Measurements from ENCODE around the gene PRDM16.

PRDM16 gene

DNA sequence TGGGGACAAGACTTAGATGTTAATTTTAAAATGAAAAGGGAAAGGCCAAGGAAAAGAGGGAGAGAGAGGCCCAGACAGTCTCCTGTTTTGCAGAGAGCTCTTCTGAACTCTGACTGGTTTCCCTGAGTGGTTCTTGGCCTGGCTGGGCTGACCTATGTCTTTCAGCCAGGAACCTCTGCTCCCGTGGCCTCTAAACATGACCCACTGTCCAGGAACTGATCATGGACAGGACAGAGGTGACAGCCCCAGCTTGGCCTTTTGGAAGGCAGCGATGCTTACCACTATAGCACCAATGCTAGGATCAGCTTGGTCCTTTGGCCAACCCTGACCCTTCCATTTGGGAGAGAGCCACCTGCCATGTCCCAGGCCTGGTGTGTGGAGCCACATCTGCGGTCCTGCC is 55.2 kb downstream of the PRDM16 start:
- no peak for DNase-seq (ENCODE audit: low spot score)

GRCh38 chr1:3125078-3125477 is 56.1 kb downstream of the PRDM16 start:
- DNase-seq (ENCODE audit: low spot score) = no peak

DNA sequence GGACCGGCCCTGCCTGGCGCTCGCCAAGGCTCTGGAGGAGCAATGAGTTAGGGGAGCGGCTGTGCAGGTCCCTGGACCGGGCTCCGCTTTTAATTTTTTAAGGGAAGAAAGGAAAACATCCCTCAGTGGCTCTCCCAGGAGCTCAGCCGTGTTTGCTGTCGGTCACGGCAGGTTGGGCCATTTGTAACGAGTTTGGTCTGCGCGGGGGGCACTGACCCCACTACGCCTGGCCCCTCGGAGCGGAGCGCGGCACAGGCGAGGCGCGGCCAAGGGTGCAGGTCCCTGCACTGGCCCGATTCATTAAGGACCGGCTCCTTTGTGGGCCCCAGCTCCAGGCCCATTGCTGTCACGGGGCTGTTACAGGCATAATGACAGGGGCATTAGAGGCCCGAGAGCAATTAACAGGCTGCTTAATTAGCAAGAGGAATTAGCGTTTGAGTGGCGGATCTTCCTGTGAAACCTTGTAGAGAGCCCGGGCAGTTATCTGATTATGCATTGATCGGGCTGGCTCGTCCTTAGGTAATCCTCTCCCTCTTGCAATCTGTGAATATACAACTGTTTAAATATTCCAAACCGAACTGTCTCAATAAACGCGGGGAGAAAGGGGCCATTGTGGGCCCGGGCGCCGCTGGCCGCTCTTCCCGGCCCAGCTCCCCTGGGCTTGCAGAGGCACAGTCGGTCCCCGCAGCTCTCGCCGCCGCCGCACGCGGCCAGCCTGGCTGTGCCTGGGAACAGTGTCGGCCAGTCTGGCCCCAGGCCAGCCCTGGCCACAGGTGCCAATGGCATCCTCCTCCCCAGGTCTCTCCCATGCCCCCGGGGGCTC is 56.8 kb downstream of the PRDM16 start:
- DNase-seq (ENCODE audit: low spot score) = no peak

DNA sequence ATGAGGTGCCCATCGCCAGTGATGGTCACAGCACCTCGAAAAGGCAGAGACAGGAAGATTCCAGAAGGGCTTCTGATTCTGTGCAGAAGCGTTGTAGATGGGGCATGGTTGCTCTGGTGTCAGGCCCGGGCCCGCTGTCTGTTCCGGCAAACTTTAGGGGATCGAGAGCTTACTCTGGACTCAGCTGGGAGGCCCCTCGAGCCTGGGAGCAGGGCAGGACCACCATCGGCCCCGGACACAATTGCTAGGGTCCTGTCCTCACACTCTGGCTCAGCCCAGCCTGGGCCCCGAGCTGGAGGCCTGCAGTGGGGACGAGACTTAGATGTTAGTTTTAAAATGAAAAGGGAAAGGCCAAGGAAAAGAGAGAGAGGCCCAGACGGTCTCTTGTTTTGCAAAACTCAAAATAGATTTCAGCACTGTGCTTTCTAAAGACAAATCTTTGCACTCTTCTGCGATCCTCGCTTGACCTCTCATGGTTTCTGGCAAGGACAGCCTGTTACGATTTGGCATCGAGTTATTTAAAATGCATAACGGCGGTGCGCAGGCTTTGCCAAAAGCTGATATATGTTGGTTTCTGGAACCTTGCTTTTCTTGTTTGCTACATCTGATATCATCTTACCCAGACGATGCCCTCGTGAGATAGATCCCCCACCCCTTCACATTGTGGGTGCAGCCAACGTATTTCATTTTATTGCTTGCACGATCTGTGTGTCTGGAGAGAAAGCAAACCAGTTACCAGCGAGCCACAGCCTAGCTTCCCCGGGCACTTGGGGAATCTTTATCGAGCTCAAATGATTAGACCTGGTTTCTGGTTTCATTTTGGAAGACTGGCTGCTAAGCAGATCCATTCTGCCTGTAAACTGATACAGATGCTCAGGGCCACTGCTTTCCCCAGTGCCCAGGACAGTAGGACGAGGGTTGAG is 58.0 kb downstream of the PRDM16 start:
- DNase-seq (ENCODE audit: low spot score) = no peak

DNA sequence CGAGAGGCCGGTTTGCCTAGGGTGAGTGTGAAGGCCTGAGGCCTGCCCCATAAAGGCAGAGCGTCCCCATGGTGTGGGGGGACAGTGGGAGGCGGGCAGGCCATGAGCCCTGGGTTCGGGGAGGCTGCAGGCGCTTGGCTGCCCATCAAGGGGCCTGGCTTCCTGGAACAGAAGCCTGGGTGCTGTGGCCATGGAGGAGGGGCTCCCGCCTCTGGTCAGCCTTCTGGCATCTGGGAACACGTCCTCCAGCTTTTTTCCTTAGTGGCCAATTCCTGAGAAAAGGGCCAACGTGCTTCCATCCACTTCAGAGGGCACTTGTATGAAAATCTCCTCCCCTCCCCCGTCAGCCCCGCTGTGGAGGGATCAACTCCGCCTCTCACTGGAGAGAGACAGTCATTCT is 58.7 kb downstream of the PRDM16 start:
- DNase-seq (ENCODE audit: low spot score) = no peak

- DNase-seq (ENCODE audit: low spot score) = no peak
Observed at GRCh38 chr1:3128431-3129132, 59.6 kb downstream of the PRDM16 start.

GRCh38 chr1:3129133-3129490 is 60.1 kb downstream of the PRDM16 start:
- no peak for DNase-seq (ENCODE audit: low spot score)

DNA sequence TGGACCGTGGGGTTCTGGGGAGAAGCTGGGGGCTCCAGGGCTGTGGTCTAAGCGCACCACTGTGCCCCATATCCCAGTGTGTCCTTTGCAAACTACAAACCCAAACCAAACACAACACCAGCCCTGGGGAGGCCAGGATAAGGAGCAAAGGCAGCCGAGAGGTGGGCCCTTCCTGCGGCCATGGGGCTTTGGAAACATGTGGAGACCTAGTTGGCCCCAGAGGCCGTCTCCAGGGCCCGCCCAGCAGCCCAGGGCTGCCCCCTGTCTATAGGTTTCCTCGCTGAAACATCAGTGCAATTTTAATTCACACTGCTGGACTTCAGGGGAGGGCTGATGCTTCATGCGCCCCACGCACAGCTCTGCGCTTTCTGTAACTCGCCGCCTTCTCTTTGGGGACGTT is 61.3 kb downstream of the PRDM16 start:
- DNase-seq (ENCODE audit: low spot score) = no peak

DNA sequence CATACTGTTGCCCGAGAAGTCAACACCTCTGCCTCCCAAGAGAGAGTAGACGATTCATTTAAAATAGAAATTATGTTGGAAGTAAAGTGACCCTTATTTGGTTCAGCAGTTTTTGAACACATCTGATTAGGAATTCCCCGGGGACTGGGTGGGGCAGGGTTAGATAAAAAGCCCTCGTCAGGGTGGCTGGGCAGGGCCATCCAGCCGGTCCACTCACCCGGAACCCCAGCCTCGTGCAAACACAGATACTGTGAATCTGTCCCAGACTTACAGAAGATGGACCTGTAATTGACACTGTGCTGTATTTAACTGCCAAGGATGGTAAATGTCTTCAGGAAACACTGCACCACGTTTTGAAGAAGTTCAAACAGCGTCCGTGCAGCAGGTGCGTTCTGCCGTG is 63.7 kb downstream of the PRDM16 start:
- DNase-seq (ENCODE audit: low spot score) = no peak

GRCh38 chr1:3133686-3134085 is 64.7 kb downstream of the PRDM16 start:
- no peak for DNase-seq (ENCODE audit: low spot score)

DNA sequence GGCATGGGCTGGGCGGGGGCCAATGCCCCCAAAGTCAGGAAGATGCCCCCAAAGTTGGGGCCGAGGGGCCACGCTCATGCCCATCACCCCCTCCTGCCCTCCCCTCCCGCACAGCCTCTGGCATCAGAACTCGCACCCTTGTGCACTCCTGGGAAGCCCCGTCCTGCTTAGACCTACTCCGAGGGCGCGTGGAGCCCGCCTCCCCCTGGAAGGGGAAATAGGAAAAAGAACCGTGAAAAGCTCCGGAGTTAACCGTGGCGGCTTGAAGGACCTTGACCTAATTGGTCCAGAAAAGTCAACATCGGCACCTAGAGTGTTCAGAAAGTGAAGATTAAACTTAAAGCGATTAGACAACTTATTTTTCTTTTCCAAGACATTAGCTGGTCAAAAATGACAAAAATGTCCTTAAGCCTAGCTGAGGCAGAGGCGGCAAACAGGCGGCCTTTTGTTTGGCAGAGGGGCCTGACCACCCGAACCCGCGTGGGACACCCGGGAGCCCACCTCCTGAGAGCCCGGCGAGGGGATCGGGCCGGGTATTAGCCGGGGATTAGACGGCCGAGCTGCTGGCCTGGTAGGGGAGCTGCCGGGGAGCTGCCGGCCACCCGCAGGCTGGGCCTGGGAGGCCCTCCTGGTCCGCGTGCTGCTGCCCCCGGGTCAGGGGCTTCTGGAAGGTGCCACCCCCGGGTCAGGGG is 65.5 kb downstream of the PRDM16 start:
- DNase-seq (ENCODE audit: low spot score) = no peak

DNA sequence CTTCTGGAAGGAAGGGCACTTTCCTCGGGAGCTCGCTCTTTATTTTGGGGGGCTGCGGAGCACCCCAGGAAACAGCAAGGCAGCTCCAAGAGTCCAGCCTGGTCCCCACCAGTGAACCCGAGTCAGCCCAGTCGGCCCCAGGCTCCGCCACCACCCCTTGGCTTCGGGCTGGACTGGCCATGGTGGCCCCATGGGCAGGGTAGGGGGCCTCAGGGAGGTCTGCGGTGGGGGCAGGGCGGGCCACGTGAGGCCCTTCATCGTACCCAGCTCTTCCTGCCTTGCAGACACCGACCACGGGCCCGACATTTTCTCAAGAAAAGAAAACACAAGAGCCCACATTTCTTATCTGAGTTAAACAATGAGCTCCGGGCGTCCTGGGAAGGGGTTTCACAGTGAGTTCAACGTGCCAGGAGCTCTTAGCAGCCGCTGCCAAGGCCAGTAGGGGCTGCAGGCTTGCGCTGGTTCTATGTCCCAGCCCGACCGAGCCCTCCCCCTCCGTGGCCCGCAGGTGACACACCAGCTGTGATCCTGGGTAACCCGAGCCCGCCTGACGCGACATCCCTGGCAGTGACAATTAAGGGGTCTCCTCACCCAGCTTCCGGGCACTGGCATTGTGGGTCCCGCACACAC is 66.2 kb downstream of the PRDM16 start:
- DNase-seq (ENCODE audit: low spot score) = no peak

DNA sequence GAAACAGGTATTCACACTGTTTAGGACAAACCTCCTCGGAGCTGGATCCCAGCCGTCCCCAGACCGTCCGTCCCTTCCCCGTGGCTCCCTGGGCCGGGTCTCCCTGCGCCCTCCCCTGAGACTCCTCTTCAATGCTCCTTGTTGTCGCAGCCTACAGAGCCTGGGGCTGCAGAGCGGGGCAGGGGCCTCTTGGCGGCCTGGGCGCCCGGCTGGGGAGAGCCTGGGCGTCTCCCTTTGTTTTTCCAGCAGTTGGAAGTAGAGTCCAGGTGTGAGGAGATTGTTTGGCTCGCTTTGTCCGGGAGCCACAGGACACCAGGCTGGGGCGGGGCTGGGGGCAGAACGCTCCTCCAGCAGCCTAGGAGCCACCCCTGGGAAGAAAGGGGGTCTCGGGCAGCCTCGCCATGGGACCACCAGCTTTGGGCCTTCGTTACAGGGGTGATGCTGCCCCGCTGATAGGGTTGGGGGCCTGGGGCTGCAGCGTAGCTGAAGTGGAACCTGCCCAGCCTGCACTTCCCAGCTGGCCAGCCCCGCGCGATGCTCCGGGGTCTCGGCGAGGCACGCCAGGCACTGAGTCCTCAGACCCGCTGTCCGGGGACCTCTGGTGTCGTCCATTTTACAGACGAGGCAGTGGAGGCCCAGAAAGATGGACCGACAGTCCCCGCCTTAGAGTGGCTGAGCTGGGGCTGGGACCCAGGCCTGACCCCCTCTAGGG is 66.9 kb downstream of the PRDM16 start:
- DNase-seq (ENCODE audit: low spot score) = no peak

GRCh38 chr1:3136532-3136931 is 67.5 kb downstream of the PRDM16 start:
- no peak for DNase-seq (ENCODE audit: low spot score)

DNA sequence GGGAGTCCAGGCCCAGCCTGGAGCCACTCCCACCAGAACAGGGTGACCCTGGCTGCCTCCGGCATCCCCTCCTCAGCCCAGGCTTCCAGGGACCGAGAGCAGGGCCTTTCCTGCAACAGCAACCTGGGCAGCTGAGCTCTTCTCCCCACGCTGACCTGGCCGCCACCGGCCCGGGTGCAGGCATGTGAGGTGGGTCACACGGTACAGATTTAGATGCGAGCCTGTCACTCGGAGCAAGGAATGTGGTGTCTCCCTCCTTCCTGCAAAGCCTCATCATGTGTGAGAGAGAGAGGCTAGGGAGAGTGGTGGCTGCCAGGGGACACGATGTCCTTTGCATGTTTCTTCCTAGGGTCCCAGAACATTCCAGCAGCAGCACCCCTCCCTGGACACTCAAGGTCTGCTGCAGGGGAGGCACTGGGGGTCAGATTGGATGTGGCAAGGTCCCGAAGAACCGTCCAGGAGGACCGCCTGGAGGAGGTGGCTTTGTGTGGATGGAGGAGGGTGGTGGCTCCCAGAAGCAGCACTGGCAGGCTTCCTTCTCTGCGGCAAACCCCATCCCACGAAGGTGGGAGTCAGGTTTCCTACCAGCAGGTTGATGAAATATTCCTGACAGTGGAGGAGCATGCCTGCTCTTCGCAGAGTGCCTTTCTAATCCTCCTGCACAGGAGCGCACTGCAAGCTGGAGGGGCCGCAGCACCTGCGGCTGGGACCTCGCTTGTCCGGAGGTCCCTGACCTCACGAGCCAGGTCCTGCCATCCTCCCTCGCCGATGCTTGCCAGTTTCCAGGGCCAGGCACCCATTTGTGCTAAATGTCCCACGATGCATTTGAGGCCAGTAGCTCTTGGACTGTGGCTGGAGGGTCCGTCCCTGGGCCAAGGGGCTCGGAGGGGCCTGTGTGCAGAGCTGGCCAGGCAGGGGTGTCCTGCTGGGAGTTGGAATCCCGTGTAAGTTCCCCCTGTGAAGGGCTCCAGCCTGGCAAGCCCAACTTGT is 68.4 kb downstream of the PRDM16 start:
- no peak for DNase-seq (ENCODE audit: low spot score)

- no peak for DNase-seq (ENCODE audit: low spot score)
Observed at GRCh38 chr1:3138623-3139151, 69.7 kb downstream of the PRDM16 start.

DNA sequence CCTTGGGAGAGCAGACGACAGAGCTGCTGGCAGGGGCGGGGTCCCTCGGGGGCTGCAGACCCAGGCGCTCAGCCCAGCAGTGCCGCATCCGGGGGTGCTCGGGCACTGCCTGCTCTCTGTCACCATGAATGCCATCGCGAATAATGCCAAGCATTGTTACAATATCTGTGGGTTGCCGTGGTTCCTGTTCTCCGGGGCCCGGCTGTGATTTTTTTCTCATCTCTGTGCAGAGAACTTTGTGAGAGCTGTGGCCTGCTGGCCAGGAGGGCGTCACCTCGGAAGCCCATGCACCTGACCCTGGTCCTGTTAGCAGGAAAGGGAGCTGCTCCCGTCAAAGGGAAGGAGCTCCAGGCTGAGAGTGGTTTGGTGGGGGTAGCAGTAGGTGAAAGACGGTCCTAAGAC is 70.4 kb downstream of the PRDM16 start:
- DNase-seq (ENCODE audit: low spot score) = no peak

DNA sequence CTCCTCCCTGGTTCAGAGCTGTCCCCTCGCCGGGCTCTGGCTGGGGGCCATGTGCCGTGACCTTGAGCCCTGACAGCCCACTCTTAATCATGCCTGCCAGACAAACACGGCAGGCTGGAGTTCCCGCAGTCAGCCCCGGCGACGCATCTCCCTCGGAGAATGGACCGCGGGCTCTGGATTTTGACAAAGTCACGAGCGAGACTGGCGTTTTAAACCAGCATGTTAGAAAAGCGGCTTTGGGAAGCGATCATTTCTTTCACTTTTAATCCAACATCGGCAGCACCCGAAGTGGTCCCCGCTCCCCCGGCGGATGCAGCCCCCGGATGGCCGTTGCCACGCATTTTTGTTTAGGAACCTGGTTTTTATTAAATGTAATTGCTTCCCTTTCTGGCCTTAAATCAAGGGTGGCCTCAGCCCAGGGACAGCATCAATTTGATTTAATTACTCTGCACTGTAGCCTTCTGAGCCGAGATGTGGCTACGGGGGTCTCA is 70.9 kb downstream of the PRDM16 start:
- DNase-seq (ENCODE audit: low spot score) = no peak

GRCh38 chr1:3140437-3140836 is 71.4 kb downstream of the PRDM16 start:
- DNase-seq (ENCODE audit: low spot score) = no peak

All from ecto neural progenitor cell (in vitro differentiated cells).